Measurements from ENCODE around the gene FAM76B. TPM values are rescaled to one million over a fixed set of nuclear protein-coding genes. Genes with fewer than 3 reads are reported as not detected.

FAM76B gene
- total and polyA plus RNA-seq, 9 of the 15 experiments (the other 6 are each of a cell fraction or from before 2014, with no cell fraction given): 22.5 to 60.0 (median 35.0) TPM

DNA sequence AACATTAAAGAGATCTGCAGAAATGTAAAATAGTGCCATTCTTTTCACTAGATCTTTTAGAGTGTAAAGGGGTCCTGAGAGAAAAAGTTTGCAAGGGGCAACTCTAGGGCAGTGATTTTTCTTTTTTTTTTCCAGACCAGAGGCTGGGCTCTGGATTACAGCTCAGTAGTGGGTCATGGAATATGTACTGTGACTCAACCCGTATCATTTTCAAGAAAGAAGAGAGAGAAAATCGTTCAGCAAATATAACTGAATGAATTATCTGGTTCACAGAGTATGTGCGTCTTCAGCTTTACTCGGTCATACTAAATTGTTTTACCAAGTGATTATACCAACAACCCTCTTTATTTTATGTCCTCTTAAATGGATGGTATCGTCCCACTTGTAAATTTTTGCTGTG lies 4.5 kb upstream of the FAM76B start:
- H3K27ac ChIP-seq (ENCODE audit: extremely low read depth, low read depth, low read length): peak overlapping the region; percentile 20; the same call in 2 of the 3 replicates
- peak overlapping the region in 1 of 2 experiments; percentile 3; a peak in 1 of 4 replicates for H3K9ac ChIP-seq (ENCODE audit: insufficient read depth in 1 of 2, low read depth in 2 of 2, low read length in 2 of 2)
- H3K79me2 ChIP-seq (ENCODE audit: control insufficient read depth, insufficient read depth, low read length): peaks cover 88% of the 10 kb centered on the region
- H3K4me3 ChIP-seq: no peak overlapping the region
- in situ Hi-C loops (cut with MboI): no loop called here
- H3K4me2 ChIP-seq (ENCODE audit: insufficient read depth, low read length): peak overlapping the region; percentile 46
- no peak for TF ChIP-seq PHB2 (IDR thresholded peaks at IDR 0.05; ENCODE audit: low read depth)
- TF ChIP-seq, protein P1, sequence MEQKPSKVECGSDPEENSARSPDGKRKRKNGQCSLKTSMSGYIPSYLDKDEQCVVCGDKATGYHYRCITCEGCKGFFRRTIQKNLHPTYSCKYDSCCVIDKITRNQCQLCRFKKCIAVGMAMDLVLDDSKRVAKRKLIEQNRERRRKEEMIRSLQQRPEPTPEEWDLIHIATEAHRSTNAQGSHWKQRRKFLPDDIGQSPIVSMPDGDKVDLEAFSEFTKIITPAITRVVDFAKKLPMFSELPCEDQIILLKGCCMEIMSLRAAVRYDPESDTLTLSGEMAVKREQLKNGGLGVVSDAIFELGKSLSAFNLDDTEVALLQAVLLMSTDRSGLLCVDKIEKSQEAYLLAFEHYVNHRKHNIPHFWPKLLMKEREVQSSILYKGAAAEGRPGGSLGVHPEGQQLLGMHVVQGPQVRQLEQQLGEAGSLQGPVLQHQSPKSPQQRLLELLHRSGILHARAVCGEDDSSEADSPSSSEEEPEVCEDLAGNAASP (IDR thresholded peaks at IDR 0.05): no peak
- TF ChIP-seq, protein P2, sequence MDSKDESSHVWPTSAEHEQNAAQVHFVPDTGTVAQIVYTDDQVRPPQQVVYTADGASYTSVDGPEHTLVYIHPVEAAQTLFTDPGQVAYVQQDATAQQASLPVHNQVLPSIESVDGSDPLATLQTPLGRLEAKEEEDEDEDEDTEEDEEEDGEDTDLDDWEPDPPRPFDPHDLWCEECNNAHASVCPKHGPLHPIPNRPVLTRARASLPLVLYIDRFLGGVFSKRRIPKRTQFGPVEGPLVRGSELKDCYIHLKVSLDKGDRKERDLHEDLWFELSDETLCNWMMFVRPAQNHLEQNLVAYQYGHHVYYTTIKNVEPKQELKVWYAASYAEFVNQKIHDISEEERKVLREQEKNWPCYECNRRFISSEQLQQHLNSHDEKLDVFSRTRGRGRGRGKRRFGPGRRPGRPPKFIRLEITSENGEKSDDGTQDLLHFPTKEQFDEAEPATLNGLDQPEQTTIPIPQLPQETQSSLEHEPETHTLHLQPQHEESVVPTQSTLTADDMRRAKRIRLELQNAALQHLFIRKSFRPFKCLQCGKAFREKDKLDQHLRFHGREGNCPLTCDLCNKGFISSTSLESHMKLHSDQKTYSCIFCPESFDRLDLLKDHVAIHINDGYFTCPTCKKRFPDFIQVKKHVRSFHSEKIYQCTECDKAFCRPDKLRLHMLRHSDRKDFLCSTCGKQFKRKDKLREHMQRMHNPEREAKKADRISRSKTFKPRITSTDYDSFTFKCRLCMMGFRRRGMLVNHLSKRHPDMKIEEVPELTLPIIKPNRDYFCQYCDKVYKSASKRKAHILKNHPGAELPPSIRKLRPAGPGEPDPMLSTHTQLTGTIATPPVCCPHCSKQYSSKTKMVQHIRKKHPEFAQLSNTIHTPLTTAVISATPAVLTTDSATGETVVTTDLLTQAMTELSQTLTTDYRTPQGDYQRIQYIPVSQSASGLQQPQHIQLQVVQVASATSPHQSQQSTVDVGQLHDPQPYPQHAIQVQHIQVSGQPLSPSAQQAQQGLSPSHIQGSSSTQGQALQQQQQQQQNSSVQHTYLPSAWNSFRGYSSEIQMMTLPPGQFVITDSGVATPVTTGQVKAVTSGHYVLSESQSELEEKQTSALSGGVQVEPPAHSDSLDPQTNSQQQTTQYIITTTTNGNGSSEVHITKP (IDR thresholded peaks at IDR 0.05; ENCODE audit: partially characterized antibody): peak; percentile 8
- TF ChIP-seq RB1 (IDR thresholded peaks at IDR 0.05; ENCODE audit: low read depth): no peak
- TF ChIP-seq SREBF2 (CRISPR knock-in tag; IDR thresholded peaks at IDR 0.05): no peak
- no peak for TF ChIP-seq SRSF9 (IDR thresholded peaks at IDR 0.05; ENCODE audit: borderline replicate concordance, low read depth, low read length)
- TF ChIP-seq, protein P3, sequence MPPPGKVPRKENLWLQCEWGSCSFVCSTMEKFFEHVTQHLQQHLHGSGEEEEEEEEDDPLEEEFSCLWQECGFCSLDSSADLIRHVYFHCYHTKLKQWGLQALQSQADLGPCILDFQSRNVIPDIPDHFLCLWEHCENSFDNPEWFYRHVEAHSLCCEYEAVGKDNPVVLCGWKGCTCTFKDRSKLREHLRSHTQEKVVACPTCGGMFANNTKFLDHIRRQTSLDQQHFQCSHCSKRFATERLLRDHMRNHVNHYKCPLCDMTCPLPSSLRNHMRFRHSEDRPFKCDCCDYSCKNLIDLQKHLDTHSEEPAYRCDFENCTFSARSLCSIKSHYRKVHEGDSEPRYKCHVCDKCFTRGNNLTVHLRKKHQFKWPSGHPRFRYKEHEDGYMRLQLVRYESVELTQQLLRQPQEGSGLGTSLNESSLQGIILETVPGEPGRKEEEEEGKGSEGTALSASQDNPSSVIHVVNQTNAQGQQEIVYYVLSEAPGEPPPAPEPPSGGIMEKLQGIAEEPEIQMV (tag; conservative IDR thresholded peaks at IDR 0.05; ENCODE audit: low read depth): no peak
- H3K27me3 ChIP-seq (ENCODE audit: control insufficient read depth in 2 of 2, insufficient read depth in 2 of 2, low read length in 2 of 2): no peaks in the 10 kb centered on the region
- peaks cover 21% of the 10 kb centered on the region; the same call in 2 of the 3 replicates for H3K36me3 ChIP-seq (ENCODE audit: control insufficient read depth, insufficient read depth, low read length)
- H3K4me1 ChIP-seq (replicated peaks in 1 of 2; ENCODE audit: control insufficient read depth in 2 of 2, insufficient read depth in 2 of 2, low read length in 2 of 2): peaks cover 2 to 10% of the 10 kb centered on the region in 2 experiments; a peak in 4 of 5 replicates
- H4K20me1 ChIP-seq (replicated peaks; ENCODE audit: control insufficient read depth, insufficient read depth, low read length): no peaks in the 10 kb centered on the region
- DNase-seq (ENCODE audit: extremely low read depth in 1 of 4, low spot score in 3 of 4): no peak
- intact Hi-C loops (cut with micrococcal nuclease): loop anchor here (5.0 kb wide), 1 partner anchor 448 kb away; no protein-coding TSS in a partner anchor
- ChIA-PET CTCF (ENCODE audit: low intra/inter-chr PET ratio) (no interaction called here), POLR2A (interaction anchor here (0.6 to 1.2 kb wide), 2 partner anchors 22 to 45 kb away, joined by 3 read pairs; no protein-coding TSS in a partner anchor)
- H2AFZ ChIP-seq (ENCODE audit: low read depth, low read length): no peak overlapping the region
- no peaks in the 10 kb centered on the region for H3K9me1 ChIP-seq (ENCODE audit: control insufficient read depth, insufficient read depth, low read length)
- ATAC-seq: no peak
- FAIRE-seq: no peak
- no peaks in the 10 kb centered on the region for H3K9me3 ChIP-seq (replicated peaks; ENCODE audit: control insufficient read depth, insufficient read depth, low read depth, low read length)
- BruUV-seq (replicated peaks): no TSS peak
- 26% methylated on average over 5 of the region's 5 CpGs for WGBS (ENCODE audit: insufficient coverage, low coverage, missing lambda C conversion rate)

Data from K562 (cell line).